Gastrocnemius medialis (tissue), 4 donors: Measurements from ENCODE around the gene FGFR3.

Experiments
- POLR2A ChIP-seq, 2 donors: fragments of 450-650 bp; IDR thresholded peaks; one replicate each; pipeline ENCODE4 v1.6.1; 2017; ENCODE audit warnings: antibody characterized with exemption in 2 of 2, mild to moderate bottlenecking in 2 of 2, moderate library complexity in 2 of 2
- TF ChIP-seq, protein P1 (sequence below), 5 experiments: fragments of 450-650 bp in 3 of 5; fragments of 200-600 bp in 2 of 5; sonication (generic) in 2 of 5; IDR thresholded peaks in 4 of 5; conservative IDR thresholded peaks in 1 of 5; 1 replicate in 4 of 5; 2 replicates in 1 of 5; pipeline ENCODE4 v1.5.1; 2016 to 2019; ENCODE audit warnings: antibody characterized with exemption in 5 of 5, mild to moderate bottlenecking in 3 of 5, moderate library complexity in 3 of 5

DNA sequence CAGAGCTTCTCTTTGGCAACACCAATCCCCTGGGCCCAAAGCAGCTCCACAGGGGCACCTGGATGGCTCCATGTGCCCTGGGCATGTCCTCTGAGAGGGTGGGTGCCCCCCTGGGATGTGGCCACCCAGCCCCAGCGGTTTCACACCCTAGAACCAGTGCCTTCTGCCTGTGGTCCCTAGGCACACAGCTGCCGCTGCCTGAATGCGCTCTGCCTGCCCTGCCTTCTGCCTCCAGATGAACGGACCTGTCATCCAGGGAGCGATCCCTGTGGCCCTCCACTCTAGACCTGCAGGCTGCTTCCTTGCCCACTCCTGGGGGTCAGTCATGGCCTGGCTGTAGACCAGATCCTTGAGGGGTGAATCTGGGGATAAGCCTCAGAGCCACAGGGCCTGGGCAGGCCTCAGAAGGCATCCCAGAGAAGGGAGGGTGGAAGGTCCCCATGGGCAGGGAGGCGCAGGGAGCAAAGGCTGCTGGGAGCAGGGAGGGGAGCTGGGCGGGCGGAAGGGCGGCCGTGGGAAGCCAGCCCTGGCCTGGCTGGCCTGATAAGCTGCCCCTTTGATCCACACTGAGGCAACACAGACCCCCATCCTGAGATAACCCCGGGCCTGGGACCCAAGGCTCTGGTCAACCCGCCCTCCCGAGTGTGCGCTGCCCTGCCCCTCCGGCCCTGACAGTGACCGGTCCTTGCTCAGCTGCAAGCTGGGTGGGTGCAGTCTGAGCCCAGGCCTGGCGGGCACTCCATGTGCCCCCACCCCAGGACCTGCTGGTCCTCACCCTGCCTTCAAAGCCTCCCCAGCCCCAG is 8.1 kb upstream of the FGFR3 start:
- TF ChIP-seq, protein P1, sequence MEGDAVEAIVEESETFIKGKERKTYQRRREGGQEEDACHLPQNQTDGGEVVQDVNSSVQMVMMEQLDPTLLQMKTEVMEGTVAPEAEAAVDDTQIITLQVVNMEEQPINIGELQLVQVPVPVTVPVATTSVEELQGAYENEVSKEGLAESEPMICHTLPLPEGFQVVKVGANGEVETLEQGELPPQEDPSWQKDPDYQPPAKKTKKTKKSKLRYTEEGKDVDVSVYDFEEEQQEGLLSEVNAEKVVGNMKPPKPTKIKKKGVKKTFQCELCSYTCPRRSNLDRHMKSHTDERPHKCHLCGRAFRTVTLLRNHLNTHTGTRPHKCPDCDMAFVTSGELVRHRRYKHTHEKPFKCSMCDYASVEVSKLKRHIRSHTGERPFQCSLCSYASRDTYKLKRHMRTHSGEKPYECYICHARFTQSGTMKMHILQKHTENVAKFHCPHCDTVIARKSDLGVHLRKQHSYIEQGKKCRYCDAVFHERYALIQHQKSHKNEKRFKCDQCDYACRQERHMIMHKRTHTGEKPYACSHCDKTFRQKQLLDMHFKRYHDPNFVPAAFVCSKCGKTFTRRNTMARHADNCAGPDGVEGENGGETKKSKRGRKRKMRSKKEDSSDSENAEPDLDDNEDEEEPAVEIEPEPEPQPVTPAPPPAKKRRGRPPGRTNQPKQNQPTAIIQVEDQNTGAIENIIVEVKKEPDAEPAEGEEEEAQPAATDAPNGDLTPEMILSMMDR (IDR thresholded peaks at IDR 0.05 in 4 of 5, conservative IDR thresholded peaks at IDR 0.05 in 1 of 5): no peak
- no peak for TF ChIP-seq POLR2A (IDR thresholded peaks at IDR 0.05)
